Bronchial epithelial cell (primary cell): ENCODE results near the gene PRRT2. TPM values are rescaled to one million over a fixed set of nuclear protein-coding genes. Genes with fewer than 3 reads are reported as not detected.
A peak's percentile ranks its signal among the peaks of the same experiment; 100 is the strongest.
"Not testable (repeated sequence)": the region's sequence is repeated elsewhere in the genome, so short reads cannot be mapped to it uniquely, and the experiment has no call there.

Source experiments
- DNase-seq: peaks from one replicate; pipeline ENCODE4 v3.0.0-alpha.2; 2010; ENCODE audit warnings: low read depth
- FAIRE-seq: peaks from 2 replicates; lab custom pipeline; 2011; peaks lifted over from hg19 to GRCh38; lab: Jason Lieb, UNC
- H3K27me3 ChIP-seq: 2 replicates; pipeline ENCODE4 v1.5.1; 2011; ENCODE audit warnings: low read length; ENCODE audit not compliant: control insufficient read depth, insufficient read depth
- H3K36me3 ChIP-seq: 2 replicates; pipeline ENCODE4 v1.5.1; 2011; ENCODE audit warnings: low read length; ENCODE audit not compliant: control insufficient read depth, insufficient read depth
- H3K4me3 ChIP-seq: 2 replicates; pipeline ENCODE4 v1.5.1; 2011; ENCODE audit warnings: mild to moderate bottlenecking, low read depth, low read length, control low read depth
- total RNA-seq: library from RNA; depleted of rRNA; stranded (reverse); fragments of >200 nt; gene quantifications from 2 replicates; pipeline ENCODE4 v1.2.1, GENCODE V29; 2014
- TF ChIP-seq, protein P1 (sequence below): IDR thresholded peaks from 2 replicates; pipeline ENCODE4 v1.5.1; 2011; ENCODE audit warnings: mild to moderate bottlenecking, moderate library complexity, low read length, control low read depth, inconsistent platforms; ENCODE audit not compliant: insufficient read depth, severe bottlenecking

PRRT2 gene
- total RNA-seq, 1 donor from 2014 or later, result not detected

DNA sequence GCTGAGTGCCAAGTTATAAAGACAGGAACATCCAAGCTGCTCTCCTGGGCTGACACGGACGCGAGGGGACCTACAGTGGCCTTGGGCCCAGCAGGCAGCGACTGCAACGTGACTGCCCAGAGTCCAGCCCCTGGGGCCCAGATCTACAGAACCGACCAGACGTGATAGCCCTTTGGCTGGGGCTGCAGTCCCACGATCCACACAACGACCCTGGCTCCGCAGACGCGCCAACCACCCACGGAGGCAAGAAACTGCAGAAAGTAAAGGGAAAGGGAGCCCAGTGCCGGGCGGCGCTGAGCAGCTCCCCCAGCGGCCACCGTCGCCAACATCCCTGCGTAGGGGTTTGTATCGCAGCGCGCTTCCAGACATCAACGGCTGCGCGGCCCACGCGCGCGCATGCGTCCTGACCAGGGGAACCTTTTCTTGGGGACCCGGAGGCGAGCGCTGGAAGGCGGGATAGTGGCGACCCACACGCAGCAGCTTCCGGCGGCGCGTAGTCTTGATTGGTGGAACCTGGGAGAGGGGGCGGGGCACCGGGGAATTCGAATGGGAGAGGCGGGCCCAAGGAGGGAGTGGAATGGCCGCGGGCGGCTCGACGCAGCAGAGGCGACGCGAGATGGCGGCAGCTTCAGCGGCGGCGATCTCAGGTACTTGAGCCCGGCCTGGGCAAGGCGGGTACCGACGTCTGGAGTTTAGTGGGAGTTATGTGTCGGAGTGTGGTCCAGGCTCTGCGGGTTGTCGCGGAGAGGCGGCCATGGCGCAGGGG is 21.6 kb upstream of the PRRT2 start, which contains the start of gene KIF22:
Gene KIF22 (plus strand): TSS at position 569 of the 766 bp plus-strand sequence. CDS start 9 bp downstream, at position 578.
- FAIRE-seq (no peak), DNase-seq (peak; percentile 95)
- TF ChIP-seq, protein P1, sequence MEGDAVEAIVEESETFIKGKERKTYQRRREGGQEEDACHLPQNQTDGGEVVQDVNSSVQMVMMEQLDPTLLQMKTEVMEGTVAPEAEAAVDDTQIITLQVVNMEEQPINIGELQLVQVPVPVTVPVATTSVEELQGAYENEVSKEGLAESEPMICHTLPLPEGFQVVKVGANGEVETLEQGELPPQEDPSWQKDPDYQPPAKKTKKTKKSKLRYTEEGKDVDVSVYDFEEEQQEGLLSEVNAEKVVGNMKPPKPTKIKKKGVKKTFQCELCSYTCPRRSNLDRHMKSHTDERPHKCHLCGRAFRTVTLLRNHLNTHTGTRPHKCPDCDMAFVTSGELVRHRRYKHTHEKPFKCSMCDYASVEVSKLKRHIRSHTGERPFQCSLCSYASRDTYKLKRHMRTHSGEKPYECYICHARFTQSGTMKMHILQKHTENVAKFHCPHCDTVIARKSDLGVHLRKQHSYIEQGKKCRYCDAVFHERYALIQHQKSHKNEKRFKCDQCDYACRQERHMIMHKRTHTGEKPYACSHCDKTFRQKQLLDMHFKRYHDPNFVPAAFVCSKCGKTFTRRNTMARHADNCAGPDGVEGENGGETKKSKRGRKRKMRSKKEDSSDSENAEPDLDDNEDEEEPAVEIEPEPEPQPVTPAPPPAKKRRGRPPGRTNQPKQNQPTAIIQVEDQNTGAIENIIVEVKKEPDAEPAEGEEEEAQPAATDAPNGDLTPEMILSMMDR, result peak; percentile 91
- H3K27me3 ChIP-seq, result no peaks in the 10 kb centered on the region
- no peaks in the 10 kb centered on the region for H3K36me3 ChIP-seq
- peak within 1 kb of the TSS; percentile 98 for H3K4me3 ChIP-seq

DNA sequence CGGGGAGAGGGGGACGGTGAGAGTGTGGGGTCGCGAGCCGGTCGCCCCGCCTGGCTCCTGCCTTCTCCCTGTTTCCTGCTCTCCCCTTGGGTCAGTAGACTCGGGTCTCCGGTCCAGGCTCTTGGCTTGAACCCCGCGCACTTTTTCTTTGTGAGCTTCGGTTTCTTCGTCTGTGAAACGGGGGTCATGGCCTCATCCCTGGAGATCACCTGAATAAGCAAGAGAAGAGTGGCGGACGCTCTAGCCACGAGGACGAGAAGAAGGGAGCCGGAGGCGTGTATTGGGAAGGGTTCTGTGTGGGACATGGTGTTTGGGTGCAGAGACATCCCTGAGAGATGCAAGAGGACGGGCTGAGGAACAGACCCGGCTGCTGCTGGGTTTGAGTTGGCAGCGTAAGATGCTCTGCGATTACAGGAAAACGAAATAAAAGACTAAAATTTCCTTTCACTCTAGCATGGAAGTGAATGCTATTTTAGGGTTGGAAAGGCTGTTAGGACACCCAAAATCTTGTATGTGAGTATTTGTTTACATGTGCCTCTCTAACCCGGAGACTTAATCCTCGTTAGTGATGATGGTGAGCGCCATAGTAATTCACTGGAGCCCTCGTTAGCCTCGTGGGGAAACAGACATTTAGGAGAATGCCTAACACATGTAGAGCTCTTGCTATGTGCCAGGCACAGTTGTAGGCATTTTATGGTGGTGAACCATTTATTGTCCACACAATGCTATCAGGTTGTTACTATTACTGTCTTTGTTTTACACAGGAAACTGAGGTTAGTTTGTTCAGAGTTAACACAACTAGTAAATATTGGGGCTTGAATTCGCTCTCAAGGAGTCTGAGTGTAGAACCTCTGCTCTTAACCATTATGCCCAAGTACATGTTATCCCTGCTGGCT is 20.8 kb upstream of the PRRT2 start:
- Histone ChIP-seq H3K4me3 (peak overlapping the region; percentile 98), H3K27me3 (no peaks in the 10 kb centered on the region), H3K36me3 (no peaks in the 10 kb centered on the region)
- FAIRE-seq (no peak), DNase-seq (no peak)
- TF ChIP-seq, protein P1, result no peak

DNA sequence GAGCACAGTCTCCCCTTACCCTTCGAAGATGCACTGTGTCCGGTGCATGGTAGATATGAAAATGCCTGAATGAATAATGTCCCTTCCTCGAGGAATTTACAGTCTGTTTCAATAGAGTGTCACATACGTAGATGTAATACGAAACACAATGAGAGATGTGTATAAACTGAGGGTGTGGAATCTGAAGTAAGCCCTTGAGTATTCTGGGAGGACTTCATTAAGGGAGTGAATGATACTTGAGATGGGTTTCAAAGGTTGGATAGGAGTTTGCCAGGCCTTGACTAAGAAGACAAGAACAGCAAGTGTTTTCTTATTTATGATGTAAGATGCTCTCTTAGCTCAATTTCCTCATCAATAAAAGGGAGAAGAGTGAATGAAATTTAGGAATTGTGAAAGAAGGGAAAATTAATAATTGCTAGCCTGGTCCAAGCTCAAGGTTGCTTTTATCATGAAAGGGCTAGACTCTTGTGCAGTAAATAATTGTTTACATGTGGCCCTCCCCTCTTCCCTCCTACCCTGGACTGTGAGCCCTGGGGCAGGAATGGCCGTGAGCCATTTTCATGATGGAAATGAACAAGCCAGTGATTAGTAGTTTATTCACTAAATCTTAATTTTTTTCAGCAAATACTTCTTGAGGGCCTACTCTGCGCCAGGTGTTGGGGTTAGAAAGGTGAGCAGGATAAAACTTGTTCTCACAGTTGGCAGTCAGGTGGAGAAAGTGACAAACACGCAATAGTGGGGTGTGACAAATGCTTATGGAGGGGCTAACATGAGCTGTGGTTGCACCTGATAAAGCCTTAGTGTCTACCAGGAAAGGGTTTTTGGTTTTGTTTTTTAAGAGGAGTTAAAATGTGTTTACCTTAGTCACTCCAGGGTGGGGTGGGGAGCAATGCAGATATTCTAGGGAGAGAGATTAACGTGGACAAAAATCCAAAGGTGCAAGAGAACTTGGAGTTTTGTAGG is 19.9 kb upstream of the PRRT2 start:
- TF ChIP-seq, protein P1, result no peak
- no peak for DNase-seq
- Histone ChIP-seq H3K36me3 (peaks cover 2% of the 10 kb centered on the region), H3K27me3 (no peaks in the 10 kb centered on the region), H3K4me3 (no peak overlapping the region)
- FAIRE-seq, result no peak

DNA sequence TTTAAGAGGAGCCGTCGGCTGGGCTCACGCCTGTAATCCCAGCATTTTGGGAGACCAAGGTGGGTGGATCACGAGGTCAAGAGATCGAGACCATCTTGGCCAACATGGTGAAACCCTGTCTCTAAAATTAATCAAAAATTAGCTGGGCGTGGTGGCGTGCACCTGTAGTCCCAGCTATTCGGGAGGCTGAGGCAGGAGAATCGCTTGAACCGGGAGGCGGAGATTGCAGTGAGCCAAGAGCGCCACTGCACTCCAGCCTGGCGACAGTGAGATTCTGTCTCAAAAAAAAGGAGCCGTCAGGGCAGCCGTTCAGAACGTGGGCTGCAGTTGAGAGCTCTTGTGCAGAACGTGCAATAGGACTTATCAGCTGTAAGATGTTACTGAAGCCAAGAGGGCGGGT is 18.8 kb upstream of the PRRT2 start:
- H3K36me3 ChIP-seq, FAIRE-seq, H3K4me3 ChIP-seq, DNase-seq, H3K27me3 ChIP-seq: not testable (repeated sequence)

DNA sequence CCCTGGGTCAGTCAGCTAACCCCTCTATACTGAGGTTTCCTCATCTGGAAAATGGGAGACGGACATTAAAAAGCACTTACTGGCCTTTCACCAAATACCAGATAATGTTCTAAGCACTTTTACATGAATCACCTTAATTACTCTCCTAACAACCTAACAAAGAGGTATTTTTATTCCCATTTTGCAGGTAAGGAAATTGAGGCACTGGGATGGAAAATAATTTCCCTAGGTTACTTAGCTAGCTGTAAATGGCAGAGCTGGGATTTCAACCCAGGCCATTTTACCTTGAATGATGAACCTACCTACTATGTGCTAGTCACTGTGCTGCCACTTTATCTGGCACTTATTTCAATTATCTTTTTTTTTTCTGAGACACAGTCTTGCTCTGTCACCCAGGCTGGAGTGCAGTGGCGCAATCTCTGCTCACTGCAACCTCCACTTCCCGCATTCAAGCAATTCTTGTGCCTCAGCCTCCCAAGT is 17.7 kb upstream of the PRRT2 start:
- Histone ChIP-seq H3K4me3 (no peak overlapping the region), H3K27me3 (no peaks in the 10 kb centered on the region), H3K36me3 (peaks cover 15% of the 10 kb centered on the region)
- DNase-seq (no peak), FAIRE-seq (no peak)
- TF ChIP-seq, protein P1, result no peak
